ENCODE data around the gene GRM4.

Gene GRM4

DNA sequence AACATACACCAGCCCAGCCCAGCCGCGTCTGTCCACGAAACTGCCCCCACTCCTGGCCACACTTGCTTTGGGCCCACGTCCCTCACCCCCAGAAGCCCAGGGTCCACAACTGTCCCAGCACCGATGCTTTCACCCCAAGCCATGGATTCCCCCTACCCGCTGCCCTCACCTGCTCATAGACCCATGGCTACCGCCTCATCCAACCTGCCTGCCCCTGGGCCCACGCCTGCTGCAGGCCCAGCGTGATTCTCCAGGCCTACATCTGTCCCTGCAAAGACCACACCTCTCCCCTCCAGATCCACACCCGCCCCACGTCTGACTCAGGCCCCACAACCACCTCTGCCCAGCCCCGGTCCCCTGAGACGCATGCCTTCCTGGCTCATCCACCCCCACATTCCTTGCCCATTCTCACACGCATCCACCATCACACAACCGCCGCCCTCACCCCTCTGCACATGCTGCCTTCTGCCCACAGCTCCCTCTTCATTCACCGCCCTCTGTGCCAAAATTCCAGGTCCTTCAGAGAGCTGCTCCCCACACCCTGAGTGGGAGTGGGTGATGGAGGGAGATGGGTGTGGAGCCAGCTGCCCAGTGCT is 86.7 kb downstream of the GRM4 start:
- Histone ChIP-seq H3K4me1 (ENCODE audit: insufficient read depth, low read length, severe bottlenecking) (no peaks in the 10 kb centered on the region), H3K27ac (ENCODE audit: low read depth, low read length, poor library complexity, severe bottlenecking) (no peak overlapping the region), H3K9me2 (ENCODE audit: low read depth, low read length) (no peaks in the 10 kb centered on the region), H3K9ac (ENCODE audit: low read length) (no peak overlapping the region), H3K27me3 (ENCODE audit: insufficient read depth, low read length) (peaks cover 4% of the 10 kb centered on the region), H3K4me3 (ENCODE audit: low read depth, low read length, poor library complexity, severe bottlenecking) (no peak overlapping the region), H3K79me2 (ENCODE audit: insufficient read depth, low read length) (no peaks in the 10 kb centered on the region), H3K36me3 (ENCODE audit: insufficient read depth, low read length) (no peaks in the 10 kb centered on the region), H3K4me2 (ENCODE audit: low read length) (no peak overlapping the region), H3K9me3 (ENCODE audit: low read length) (no peaks in the 10 kb centered on the region), H3F3A (ENCODE audit: insufficient read depth, low read length) (no peaks in the 10 kb centered on the region), H4K20me1 (ENCODE audit: insufficient read depth, low read length) (no peaks in the 10 kb centered on the region), H2AFZ (ENCODE audit: low read length) (no peak overlapping the region)
- no peak for TF ChIP-seq EZH2 (IDR thresholded peaks at IDR 0.05; ENCODE audit: borderline replicate concordance, low read length)
- TF ChIP-seq, protein P1, sequence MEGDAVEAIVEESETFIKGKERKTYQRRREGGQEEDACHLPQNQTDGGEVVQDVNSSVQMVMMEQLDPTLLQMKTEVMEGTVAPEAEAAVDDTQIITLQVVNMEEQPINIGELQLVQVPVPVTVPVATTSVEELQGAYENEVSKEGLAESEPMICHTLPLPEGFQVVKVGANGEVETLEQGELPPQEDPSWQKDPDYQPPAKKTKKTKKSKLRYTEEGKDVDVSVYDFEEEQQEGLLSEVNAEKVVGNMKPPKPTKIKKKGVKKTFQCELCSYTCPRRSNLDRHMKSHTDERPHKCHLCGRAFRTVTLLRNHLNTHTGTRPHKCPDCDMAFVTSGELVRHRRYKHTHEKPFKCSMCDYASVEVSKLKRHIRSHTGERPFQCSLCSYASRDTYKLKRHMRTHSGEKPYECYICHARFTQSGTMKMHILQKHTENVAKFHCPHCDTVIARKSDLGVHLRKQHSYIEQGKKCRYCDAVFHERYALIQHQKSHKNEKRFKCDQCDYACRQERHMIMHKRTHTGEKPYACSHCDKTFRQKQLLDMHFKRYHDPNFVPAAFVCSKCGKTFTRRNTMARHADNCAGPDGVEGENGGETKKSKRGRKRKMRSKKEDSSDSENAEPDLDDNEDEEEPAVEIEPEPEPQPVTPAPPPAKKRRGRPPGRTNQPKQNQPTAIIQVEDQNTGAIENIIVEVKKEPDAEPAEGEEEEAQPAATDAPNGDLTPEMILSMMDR (IDR thresholded peaks at IDR 0.05; ENCODE audit: low read length): no peak

DNA sequence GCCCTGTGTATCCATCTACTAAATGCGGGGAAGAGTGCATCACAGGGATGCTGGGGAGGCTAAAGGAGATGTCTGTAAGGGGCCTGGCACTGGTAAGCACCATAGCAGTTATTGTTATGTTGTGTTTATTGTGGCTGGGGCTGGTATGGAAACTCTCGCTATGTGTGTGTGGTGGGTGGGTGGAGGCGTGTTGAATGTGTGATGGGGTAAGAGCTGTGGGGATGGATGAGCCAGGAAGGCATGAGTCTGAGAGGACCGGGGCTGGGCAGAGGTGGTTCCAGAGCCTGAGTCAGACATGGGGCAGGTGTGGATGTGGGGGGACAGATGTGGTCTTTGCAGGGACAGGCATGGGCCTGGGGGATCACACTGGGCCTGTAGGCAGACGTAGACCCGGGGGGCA is 88.1 kb downstream of the GRM4 start:
- no peaks in the 10 kb centered on the region for H3K79me2 ChIP-seq (ENCODE audit: insufficient read depth, low read length)
- no peak overlapping the region for H3K4me3 ChIP-seq (ENCODE audit: low read depth, low read length, poor library complexity, severe bottlenecking)
- no peak overlapping the region for H3K4me2 ChIP-seq (ENCODE audit: low read length)
- no peaks in the 10 kb centered on the region for H3K9me2 ChIP-seq (ENCODE audit: low read depth, low read length)
- peaks cover 4% of the 10 kb centered on the region for H3K27me3 ChIP-seq (ENCODE audit: insufficient read depth, low read length)
- H3K4me1 ChIP-seq (ENCODE audit: insufficient read depth, low read length, severe bottlenecking): no peaks in the 10 kb centered on the region
- TF ChIP-seq EZH2 (IDR thresholded peaks at IDR 0.05; ENCODE audit: borderline replicate concordance, low read length): no peak
- TF ChIP-seq, protein P1 (IDR thresholded peaks at IDR 0.05; ENCODE audit: low read length): no peak
- no peak overlapping the region for H3K9ac ChIP-seq (ENCODE audit: low read length)
- H3K27ac ChIP-seq (ENCODE audit: low read depth, low read length, poor library complexity, severe bottlenecking): no peak overlapping the region
- H2AFZ ChIP-seq (ENCODE audit: low read length): no peak overlapping the region
- H3K9me3 ChIP-seq (ENCODE audit: low read length): no peaks in the 10 kb centered on the region
- no peaks in the 10 kb centered on the region for H3K36me3 ChIP-seq (ENCODE audit: insufficient read depth, low read length)
- H3F3A ChIP-seq (ENCODE audit: insufficient read depth, low read length): no peaks in the 10 kb centered on the region
- no peaks in the 10 kb centered on the region for H4K20me1 ChIP-seq (ENCODE audit: insufficient read depth, low read length)

DNA sequence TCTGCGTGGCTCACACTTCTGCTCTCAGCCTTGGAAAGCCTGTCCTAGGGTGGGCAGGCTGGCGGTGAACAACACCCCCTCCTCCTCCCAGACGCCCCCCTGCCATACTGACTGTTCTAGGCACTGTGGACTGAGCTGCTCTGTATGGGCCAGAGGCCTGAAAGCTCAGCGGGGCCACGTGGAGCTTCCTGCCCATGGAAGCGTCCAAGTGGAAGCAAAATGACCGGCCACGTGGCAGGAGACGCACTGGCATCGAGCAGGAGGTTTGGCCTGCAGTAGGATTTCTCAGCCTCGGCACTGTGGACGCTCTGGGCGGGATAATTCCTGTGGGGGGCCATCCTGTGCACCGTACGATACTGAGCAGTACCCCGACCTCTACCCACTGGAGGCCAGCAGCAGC is 88.7 kb downstream of the GRM4 start:
- no peaks in the 10 kb centered on the region for H3K36me3 ChIP-seq (ENCODE audit: insufficient read depth, low read length)
- H3K4me1 ChIP-seq (ENCODE audit: insufficient read depth, low read length, severe bottlenecking): no peaks in the 10 kb centered on the region
- H3K27ac ChIP-seq (ENCODE audit: low read depth, low read length, poor library complexity, severe bottlenecking): no peak overlapping the region
- TF ChIP-seq, protein P1 (IDR thresholded peaks at IDR 0.05; ENCODE audit: low read length): no peak
- TF ChIP-seq EZH2 (IDR thresholded peaks at IDR 0.05; ENCODE audit: borderline replicate concordance, low read length): no peak
- no peaks in the 10 kb centered on the region for H3F3A ChIP-seq (ENCODE audit: insufficient read depth, low read length)
- no peak overlapping the region for H3K4me3 ChIP-seq (ENCODE audit: low read depth, low read length, poor library complexity, severe bottlenecking)
- H3K79me2 ChIP-seq (ENCODE audit: insufficient read depth, low read length): no peaks in the 10 kb centered on the region
- H3K4me2 ChIP-seq (ENCODE audit: low read length): no peak overlapping the region
- H3K9ac ChIP-seq (ENCODE audit: low read length): no peak overlapping the region
- no peaks in the 10 kb centered on the region for H3K9me2 ChIP-seq (ENCODE audit: low read depth, low read length)
- no peaks in the 10 kb centered on the region for H3K9me3 ChIP-seq (ENCODE audit: low read length)
- H2AFZ ChIP-seq (ENCODE audit: low read length): no peak overlapping the region
- no peaks in the 10 kb centered on the region for H4K20me1 ChIP-seq (ENCODE audit: insufficient read depth, low read length)
- peaks cover 4% of the 10 kb centered on the region for H3K27me3 ChIP-seq (ENCODE audit: insufficient read depth, low read length)

Measured in OCI-LY1 (cell line).